Nucleus accumbens (tissue), 56 donors: Measurements from ENCODE around the gene CACNA1B.
"Not testable (repeated sequence)": the region's sequence is repeated elsewhere in the genome, so short reads cannot be mapped to it uniquely, and the experiment has no call there.

Experiments
- DNase-seq, 56 donors: peaks; one replicate each; lab custom pipeline; 2025; lab: John Stamatoyannopoulos, UW

CACNA1B gene

DNA sequence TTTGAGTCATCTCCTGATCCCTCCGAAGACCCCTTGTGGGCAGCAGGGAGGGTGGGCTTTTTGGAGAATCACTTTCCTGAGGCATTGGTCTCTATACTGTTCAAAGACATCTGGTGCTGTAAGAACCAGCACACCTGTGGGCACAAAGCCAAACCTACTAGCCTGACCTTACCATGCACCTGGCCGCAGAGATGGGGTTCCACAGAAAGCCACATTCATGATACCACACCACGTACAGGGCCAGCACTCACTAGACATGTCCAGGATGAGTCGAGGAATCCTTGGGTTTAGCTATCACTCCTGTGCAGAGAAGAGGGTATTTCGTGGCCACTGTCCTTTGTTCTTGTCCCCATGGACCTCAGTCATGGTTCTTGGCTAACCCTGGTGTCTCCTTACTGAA, 203.4 kb downstream of the CACNA1B start:
- no peak for DNase-seq

DNA sequence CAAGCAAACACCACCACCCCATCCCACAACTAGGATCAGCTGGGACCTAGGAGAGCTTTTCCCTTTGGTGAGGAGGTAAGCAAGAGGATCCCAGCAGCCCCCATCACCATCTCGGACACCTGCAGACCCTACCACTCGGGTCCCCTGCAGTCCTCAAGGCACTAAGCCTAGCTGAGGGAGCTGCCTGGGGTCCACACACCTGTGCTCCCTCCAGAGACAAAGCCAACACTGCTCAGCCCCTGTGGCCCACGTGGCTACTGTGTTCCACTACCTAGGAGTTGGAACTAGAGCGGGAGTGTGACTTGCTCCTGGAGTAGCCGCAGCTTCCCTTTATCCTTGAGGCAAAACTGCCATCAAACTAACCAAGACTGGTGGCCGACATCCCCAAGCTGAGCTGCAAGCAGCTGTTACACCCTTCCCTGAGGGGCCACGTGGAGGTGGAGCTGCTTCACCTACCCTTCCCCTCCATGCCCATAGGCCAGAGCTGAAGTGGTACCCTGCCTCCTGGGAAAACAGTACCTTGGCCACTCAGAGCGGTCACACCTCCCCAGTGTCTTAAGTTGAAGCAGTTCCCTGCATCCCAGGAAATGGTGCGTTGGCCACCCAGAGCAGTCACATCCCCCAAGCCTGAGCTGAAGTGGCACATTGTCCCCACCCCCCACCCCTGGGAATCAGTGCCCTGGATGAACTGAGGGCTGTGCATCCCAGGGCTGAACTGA, 205.5 kb downstream of the CACNA1B start:
- no peak for DNase-seq

DNA sequence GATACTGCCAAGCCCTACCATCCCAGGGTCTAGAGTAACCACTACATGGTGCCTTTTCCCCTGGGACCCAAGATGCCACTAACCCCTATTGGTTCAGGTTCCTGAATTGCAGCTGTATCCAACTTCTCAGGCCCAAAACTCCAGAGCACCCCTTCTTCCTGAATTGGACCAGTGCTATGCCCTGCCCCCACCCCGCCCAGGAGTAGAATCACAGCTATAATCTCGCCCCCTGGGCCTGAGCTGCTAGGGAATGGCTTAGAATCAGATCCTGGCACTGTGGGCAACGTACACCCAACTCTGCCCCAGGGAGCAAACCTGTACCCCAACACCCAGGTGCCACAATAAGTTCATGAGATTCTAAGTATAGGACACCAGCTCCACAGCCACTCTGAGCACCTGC, 206.3 kb downstream of the CACNA1B start:
- DNase-seq = no peak

DNA sequence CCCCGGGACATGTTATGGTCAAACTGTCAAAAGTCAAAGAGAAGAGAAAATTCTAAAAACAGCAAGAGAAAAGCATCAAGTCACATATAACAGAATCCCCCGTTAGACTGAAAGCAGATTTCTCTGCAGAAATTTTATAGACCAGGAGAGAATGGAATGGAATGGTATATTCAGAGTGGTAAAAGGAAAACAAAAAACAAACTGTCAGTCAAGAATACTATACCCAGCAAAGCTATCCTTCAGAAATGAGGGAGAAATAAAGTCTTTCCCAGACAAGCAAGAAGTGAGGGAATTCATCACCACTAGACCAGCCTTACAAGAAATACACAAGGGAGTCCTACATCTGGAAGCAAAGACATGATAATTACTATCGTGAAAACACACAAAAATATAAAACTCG, 208.0 kb downstream of the CACNA1B start:
- no peak for DNase-seq

DNA sequence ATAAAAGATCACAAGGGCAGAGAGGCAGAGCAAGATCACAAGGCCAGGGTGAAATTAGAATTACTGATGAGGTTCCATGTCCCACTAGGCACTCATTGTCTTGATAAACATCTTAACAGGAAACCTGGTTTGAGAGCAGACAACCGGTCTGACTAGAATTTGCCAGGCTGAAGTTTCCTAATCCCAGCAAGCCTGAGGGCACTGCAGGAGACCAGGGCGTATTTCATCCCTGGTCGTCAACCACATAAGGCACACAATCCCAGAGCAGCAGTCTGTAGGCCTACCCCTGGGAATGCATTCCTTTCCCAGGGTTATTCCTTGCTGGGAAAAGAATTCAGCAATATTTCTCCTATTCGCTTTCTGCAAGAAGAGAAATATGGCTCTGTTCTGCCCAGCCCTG, 214.5 kb downstream of the CACNA1B start:
- not testable (repeated sequence) for DNase-seq

DNA sequence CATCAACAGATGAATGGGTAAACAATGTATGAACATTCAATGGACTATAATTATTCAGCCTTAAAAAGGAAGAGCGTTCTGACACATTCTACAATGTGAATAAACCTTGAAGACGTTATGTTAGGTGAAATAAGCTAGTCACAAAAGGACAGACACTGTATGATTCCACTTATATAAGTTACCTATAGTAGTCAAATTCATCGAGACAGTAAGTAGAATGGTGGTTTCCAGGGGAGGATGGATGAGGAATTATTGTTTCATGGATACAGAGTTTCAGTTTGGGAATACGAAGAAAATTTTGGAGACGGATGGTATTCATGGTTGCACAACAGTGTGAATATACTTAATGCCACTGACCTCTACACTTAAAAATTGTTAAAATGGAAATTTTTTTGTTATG, 216.4 kb downstream of the CACNA1B start:
- no peak for DNase-seq

DNA sequence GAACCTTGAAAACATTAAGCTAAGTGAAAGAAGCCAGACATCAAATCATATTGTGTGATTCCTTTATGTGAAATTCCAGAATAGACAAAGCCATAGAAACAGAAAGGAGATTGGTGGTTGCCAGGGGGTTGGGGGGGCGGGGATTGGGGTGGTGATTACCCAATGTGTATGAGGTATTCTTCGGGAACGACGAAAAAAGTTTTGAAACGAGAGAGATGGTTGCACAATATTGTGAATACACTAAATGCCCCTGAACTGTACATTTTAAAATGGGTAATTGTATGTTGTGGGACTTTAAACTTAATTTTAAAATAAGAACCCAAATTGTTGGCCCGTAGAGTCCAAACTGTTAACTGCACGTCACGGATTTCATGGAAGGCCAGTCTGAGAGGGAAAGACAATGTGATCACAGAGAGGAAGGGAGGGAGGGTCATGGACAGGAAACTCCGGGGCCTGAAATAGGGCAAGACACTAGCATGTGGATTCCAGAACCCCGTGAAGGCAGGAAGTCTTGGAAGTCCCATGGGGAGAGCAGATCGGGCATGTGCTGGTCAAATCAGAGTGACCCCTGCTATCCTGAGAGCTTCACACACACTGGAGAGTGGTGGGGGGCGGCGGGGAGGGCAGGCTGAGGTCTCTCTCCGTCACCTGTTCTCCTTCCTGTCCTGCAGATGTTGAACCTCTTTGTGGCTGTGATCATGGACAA, 218.4 kb downstream of the CACNA1B start:
- no peak for DNase-seq

DNA sequence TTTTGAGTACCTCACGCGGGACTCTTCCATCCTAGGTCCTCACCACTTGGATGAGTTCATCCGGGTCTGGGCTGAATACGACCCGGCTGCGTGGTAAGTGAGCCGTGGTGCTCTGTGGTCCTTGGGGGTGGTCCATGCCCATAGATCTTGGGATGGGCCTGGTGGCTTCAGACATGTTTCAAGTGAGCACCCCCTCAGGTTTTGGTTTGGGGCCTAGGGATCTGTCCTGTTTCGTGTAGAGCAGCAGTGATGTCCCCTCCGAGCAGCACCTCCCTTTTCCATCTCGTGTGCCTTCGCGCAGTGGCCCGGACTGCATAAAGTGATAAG, 218.9 kb downstream of the CACNA1B start:
- DNase-seq = no peak

DNA sequence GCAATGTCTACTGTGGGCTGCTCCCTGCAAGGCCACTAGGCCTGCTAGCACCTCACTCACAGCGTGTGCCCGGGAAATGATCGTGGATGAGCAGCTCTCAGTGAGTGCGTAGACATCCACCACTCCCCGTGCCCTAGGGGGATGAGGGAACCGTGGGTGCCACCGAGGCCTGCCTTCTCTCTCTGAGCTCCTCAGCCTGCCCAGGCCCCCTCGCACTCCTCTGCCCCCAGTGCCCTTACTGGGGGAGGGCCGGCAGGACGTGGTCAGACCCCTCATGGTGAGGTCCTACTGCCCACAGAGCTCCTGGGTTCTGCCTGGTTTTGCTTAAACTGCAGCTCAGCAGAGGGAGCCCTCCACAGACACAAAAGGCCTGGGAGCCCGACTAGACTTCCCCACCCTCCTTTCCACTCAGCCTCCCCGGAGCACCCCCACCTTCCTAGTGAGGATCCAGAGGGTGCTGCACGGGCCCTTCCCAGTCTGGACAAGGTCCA, 220.0 kb downstream of the CACNA1B start:
- DNase-seq = no peak

DNA sequence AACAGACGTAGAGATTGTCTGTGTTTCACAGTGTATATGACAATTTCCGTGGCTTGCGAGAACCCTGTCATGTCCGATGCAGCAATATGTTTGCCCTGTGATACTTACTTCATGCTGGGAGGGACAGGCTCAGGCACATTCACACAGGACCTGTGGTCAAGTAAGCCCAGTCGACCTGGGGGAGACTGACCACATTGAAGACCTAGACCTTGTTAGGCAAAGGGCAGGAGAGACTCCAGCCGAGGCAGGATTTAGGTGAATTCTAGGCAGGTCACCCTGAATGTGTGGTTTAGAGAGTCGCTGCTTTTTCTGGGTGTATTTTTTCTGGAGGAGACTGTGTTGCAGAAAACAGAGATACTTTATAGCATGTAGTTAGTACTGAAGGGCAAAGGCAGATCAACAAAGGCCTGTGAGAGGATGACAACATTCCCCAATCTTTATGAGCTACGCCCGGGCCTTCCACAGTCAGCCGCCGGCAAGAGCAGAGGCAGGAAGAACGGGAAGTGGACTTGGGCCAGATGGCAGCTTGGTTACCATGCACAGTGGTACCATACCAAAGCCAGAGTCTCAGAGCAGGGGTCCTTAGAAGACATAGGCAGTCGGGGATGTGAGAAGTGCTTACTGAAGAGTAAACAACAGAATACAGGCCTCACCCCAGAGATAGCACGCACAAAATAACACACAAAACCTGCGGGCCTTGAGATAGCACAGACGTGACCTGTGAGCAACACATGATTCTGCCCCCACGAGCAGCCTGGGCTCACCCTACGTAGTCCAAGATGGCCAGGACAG, 220.7 kb downstream of the CACNA1B start:
- no peak for DNase-seq

DNA sequence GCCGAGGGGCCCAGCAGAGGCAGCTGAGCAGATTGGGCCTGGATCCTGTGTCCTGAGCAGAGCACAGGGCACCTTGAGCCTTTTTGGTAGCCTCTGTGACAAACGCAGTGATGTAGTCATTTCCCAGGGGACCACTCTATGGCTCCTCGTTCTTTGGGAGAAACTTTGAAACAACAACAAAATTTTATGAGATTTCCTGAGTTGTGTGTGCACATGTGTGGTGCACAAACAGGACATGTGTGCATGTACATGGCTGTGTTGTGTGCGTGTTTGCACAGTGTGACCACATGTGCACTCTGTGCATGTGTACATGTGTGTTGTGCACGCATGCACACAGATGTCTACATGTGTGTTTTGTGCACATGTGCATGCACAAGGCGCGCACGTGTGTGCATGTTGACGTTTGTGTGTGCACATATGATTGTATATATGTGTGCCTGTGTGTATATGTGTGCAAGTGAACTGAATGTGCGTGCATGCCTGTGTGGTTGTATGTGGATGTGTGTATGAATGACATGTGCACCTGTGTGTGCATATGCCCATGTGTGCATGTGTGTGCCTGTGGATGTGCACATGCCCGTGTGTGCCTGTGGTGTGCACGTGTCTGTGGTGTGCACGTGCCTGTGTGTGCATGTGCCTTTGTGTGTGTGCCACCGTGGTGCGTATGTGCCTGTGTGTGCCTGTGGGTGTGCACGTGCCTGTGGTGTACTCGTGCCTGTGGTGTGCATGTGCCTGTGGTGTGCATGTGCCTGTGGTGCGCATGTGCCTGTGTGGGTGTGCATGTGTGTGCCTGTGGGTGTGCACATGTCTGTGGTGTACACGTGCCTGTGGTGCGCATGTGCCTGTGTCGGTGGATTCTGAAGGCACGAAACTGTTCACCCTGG, 221.6 kb downstream of the CACNA1B start:
- peak in 2 of 56 donors; percentile 12 to 29 for DNase-seq

DNA sequence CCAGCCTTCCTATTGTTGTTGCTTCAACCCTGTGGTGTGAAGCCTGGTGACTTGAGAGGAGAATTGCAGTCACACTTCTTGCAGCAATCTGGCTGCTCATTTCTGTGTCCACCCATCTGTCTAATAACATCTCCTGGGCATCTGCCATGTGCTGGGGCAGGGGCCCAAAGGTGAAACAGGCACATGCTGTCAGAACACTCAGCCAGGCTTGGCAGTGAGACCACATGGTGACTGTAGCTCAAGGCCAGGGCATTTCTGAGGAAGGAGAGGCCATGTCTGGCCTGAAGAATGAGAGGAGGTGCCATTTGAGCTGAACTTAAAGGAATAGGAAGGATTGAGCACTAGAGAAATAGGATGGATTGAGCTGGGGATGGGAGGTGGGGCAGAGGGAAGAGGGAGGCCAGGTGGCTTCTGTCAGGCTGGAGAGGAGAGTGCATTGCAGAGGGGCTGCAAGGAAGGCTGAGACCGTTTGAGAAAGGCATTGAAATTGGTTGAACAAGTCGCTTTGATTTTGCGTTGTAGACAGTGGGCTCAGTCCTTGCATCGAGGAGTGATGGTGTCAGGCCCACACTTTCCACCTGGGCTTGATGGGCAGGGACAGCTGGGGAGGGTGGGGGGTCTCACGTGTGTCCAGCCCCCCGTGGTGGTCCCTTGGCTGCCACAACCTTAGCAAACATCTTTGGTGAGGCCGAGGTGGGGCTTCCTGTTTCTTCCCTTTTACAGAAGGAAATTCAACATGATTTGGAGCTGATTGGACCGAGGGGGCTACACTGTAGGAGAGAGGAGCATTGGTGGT, 222.4 kb downstream of the CACNA1B start:
- DNase-seq = no peak

DNA sequence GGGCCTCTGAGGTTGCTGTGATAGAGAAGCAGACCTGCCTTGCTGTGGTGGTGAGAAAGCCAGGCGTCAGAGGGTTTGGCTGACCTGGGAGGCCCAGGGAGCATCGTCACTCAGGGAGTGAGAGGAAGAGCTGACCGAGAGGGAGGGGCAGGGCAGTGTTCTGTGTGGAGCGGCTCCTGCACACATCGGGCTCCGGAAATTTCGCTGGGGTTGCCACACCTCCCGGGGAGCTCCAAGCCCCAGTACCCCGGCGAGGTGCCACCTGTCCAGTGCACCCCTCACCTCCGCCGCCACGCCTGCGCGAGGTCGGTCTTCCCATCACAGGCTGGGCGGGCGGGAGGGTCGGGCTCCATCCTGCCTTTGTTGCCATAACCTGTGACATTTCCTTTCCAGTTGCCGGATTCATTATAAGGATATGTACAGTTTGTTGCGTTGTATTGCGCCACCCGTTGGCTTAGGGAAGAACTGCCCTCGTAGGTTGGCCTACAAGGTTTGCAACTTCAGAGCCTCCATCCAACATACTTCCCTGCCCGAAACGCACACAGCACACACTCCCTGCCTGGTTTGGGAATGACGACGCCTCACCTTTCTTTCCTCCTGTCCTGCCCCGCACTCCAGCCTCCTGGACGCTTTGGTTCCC, 223.2 kb downstream of the CACNA1B start:
- DNase-seq = no peak

DNA sequence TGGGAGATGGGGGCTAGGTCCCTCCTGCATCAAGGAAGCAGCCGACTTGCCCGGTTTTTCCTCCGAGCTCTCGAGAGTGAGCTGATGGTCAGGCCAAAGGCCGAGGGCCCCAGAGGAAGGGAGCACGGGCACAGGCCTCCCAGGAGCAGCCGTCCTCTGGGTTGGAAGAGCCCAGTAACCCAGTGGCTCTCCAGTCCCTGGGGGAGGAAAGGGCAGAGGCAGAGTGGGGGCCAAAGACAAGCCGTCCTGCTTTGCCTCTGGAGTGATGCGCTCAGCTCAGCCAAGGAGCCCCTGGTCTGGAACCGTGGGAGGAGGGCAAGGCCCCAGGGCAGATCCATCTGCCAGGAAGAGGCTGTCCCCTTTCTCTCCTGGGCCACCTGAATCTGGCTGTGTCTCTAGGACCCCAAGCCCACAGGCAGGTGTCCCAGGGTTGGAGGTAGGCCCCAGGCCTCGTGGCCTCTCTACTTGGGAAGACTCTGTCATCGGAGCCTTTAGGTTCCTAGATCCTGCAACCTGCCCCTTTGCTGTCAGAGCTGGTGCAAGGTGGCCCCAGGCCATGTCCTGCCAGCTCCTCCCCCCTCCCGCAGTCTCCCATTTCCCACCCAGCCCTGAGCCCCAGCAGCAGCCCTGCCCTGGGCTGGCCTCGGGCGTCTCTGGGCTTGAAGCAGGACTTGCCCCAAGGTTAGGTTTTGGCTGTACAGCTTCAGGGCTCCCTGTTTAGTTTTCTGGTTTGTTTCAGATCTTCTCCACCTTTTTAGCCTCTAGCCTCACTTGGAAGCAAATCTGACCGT, 224.1 kb downstream of the CACNA1B start:
- no peak for DNase-seq

DNA sequence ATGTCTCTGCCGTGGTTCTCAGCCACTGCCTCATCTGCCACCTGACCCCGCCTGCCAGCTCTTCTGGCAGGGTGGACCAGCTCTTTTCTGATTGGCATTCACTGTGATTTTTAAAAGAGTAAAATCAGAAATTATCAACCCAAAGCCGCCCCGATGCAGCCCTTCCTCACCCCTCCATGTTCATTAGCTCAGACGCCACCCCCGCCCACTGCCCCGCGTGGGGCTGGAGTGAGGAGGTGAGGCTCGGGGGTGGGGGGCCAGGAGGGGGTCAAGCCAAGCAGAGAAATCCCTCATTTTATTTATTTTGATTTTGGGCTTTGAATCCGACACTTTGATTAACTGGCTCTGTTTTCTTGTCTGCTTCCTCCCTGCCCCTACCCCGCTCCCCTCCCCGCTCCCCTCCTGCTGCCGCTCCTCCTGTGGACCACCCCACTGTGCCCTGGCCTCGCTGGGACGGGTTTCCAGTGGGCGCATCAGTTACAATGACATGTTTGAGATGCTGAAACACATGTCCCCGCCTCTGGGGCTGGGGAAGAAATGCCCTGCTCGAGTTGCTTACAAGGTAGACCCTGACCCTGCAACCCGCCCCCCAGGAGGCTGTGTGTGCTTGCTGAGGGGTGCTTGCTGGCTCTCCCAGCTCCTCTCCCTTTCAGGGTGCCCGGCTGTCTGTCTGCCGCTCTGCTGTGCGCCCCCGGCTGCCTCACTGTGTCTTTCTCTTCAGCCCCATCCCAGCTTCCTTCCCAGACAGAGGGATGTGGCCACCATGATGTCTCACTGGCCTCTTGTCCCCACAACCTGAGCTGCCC, 224.9 kb downstream of the CACNA1B start:
- no peak for DNase-seq

DNA sequence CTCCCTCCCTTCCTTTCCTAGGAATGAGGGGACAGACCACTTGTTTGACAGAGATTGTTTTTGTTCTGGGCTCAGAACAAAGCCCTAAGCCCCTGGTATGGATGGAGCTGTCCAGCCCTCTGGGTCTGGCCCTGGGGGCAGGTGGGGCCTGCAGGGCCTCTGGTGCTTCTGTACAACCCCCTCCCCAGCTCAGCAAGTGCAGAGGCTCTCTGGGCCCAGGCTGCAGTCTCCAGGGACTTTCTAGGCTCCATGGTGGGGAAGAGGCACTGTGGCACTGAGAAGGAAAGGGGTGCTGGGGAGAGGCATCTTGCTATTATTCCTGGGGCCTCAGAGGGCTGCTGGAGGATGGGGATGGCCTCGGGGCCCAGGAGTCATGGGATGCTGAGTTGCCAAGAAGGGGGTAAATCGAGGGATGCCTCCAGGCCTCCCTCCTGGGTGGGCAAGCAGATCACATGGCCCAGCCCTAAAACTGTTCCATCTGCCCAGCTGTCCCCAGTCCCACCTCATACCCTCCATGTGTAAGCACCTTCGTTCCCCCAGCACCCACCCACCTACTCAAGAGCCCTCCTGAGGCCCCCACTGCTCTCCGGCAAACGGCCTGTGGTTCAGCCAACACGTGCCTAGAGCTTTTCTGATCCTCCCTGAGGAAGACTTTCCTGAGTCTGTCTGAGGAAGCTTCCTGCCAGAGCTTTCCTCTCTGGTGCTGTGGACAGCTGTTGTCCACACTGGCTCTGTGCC, 225.7 kb downstream of the CACNA1B start:
- DNase-seq = no peak

DNA sequence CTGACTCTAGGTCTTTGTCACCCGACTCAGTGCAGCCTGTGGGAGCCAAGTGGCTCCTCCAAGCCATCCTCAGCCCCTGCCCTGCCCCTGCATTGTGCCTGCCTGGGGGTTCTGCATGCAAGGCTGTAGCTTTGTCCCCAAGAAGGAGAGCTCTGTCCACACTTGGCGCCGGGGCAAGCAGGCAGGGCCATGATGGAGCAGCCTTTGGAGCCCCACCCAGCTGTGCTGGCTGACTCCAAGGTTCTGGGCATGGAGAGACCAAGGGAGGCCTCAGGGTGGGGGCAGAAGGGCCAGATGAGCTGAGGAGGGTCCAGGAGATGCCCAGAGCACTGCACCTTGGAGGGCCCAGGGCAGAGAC, 226.2 kb downstream of the CACNA1B start:
- DNase-seq = no peak
